22Rv1 (cell line): ENCODE measurements around the gene TMEM109.
A peak's percentile ranks its signal among the peaks of the same experiment; 100 is the strongest.
"Not testable (repeated sequence)": the region's sequence is repeated elsewhere in the genome, so short reads cannot be mapped to it uniquely, and the experiment has no call there.

Experiments
- H3K27ac ChIP-seq: fragments of 450-650 bp; 2 replicates; pipeline ENCODE4 v1.5.1; 2017
- CTCF ChIP-seq: fragments of 450-650 bp; IDR thresholded peaks from 2 replicates; pipeline ENCODE4 v1.5.1; 2017; ENCODE audit warnings: mild to moderate bottlenecking
- ZFX ChIP-seq: fragments of 450-650 bp; IDR thresholded peaks from 2 replicates; pipeline ENCODE4 v1.6.1; 2017; ENCODE audit warnings: antibody characterized with exemption, borderline replicate concordance

Gene TMEM109

GRCh38 chr11:60908803-60909202, 5.2 kb upstream of the TMEM109 start:
- no peak overlapping the region for H3K27ac ChIP-seq
- no peak for TF ChIP-seq CTCF
- TF ChIP-seq ZFX: no peak

GRCh38 chr11:60909680-60910280, 4.2 kb upstream of the TMEM109 start:
- not testable (repeated sequence) for H3K27ac ChIP-seq

- no peak overlapping the region for H3K27ac ChIP-seq
- TF ChIP-seq CTCF (no peak), ZFX (no peak)
Measured at GRCh38 chr11:60910281-60910687, 3.7 kb upstream of the TMEM109 start.

GRCh38 chr11:60910711-60911380, 3.1 kb upstream of the TMEM109 start:
- no peak overlapping the region for H3K27ac ChIP-seq
- no peak for TF ChIP-seq CTCF
- TF ChIP-seq ZFX: no peak

- H3K27ac ChIP-seq: no peak overlapping the region
- TF ChIP-seq ZFX: no peak
- no peak for TF ChIP-seq CTCF
Measured at GRCh38 chr11:60912223-60912850, 1.6 kb upstream of the TMEM109 start.

- peak overlapping the region; percentile 71 for H3K27ac ChIP-seq
- TF ChIP-seq CTCF: no peak
- no peak for TF ChIP-seq ZFX
Measured at GRCh38 chr11:60912851-60913528, 968 bp upstream of the TMEM109 start.

- TF ChIP-seq CTCF (no peak), ZFX (no peak)
Measured at GRCh38 chr11:60914633-60915247, 782 bp downstream of the TMEM109 start.

More at GRCh38 chr11:60914633-60915247, 782 bp downstream of the TMEM109 start:
- peak overlapping the region; percentile 71 for H3K27ac ChIP-seq
